ENCODE results near the gene TAC3.

GRCh38 chr12:57027011-57027804 is 10.9 kb upstream of the TAC3 start:
- no peak for TF ChIP-seq CTCF (IDR thresholded peaks at IDR 0.05; ENCODE audit: borderline replicate concordance, extremely low read depth, low read length, poor library complexity, severe bottlenecking)
- no peak for TF ChIP-seq EZH2 (IDR thresholded peaks at IDR 0.05; ENCODE audit: borderline replicate concordance, low read depth, low read length, severe bottlenecking)
